Astrocyte of the cerebellum (primary cell): Measurements from ENCODE around the gene TNRC6B.
"Not testable (repeated sequence)": the region's sequence is repeated elsewhere in the genome, so short reads cannot be mapped to it uniquely, and the experiment has no call there.

ENCODE experiments used
- DNase-seq: peaks from one replicate; pipeline ENCODE4 v3.0.0-alpha.2; 2011; ENCODE audit warnings: low read depth
- H3K4me3 ChIP-seq: 2 replicates; pipeline ENCODE4 v1.5.1; 2011; ENCODE audit warnings: mild to moderate bottlenecking, low read depth, low read length, moderate library complexity
- in situ Hi-C: cut with HindIII; loops from 2 replicates; pipeline ENCODE4 v1.10.0; 2017; ENCODE audit warnings: low sequenced_read_pairs
- TF ChIP-seq, protein P1 (sequence below): IDR thresholded peaks from 2 replicates; pipeline ENCODE4 v1.5.1; 2012; ENCODE audit warnings: low read length, low read depth, moderate library complexity, mild to moderate bottlenecking; ENCODE audit errors: missing control alignments

Gene TNRC6B

GRCh38 chr22:40220316-40221054, 42.8 kb downstream of the TNRC6B start:
- H3K4me3 ChIP-seq = no peak overlapping the region
- TF ChIP-seq, protein P1, sequence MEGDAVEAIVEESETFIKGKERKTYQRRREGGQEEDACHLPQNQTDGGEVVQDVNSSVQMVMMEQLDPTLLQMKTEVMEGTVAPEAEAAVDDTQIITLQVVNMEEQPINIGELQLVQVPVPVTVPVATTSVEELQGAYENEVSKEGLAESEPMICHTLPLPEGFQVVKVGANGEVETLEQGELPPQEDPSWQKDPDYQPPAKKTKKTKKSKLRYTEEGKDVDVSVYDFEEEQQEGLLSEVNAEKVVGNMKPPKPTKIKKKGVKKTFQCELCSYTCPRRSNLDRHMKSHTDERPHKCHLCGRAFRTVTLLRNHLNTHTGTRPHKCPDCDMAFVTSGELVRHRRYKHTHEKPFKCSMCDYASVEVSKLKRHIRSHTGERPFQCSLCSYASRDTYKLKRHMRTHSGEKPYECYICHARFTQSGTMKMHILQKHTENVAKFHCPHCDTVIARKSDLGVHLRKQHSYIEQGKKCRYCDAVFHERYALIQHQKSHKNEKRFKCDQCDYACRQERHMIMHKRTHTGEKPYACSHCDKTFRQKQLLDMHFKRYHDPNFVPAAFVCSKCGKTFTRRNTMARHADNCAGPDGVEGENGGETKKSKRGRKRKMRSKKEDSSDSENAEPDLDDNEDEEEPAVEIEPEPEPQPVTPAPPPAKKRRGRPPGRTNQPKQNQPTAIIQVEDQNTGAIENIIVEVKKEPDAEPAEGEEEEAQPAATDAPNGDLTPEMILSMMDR = no peak
- no peak for DNase-seq
- in situ Hi-C loops = no loop called here

GRCh38 chr22:40221055-40221414, 43.3 kb downstream of the TNRC6B start:
- in situ Hi-C loops = no loop called here
- TF ChIP-seq, protein P1 = no peak
- DNase-seq = no peak
- no peak overlapping the region for H3K4me3 ChIP-seq

DNA sequence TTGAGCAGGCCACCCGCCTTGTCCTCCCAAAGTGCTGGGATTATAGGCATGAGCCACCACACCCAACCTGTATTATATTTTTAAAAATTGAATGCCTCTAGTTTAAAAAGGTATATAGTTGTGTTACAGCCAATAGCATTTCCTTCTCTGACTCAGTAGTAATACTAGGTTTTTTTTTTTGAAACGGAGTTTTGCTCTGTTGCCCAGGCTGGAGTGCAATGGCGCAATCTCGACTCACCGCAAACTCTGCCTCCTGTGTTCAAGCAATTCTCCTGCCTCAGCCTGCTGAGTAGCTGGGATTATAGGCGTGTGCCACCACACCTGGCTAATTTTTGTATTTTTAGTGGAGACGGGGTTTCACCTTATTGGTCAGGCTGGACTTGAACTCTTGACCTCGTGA, 45.3 kb downstream of the TNRC6B start:
- DNase-seq, H3K4me3 ChIP-seq, in situ Hi-C loops: not testable (repeated sequence)

DNA sequence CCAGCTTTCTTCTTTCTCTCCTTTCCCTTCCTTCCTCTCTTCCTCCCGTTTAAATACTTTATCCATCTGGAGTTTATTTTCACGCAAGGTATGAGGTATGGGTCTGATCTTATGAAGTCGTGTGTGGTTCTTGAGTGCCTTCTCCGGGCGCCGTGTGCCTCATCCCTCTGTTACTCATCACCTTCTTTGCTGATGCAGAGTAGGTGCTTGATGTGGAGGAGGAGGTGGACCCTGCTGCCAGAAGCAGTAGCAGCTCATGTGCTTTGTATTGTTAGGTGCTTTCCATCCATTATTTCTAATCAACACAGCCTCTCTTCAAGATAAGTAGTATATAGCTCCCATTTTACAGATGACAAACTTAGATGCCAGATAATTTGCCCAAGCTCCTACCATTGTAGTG, 47.0 kb downstream of the TNRC6B start:
- H3K4me3 ChIP-seq = no peak overlapping the region
- in situ Hi-C loops = no loop called here
- DNase-seq = no peak
- TF ChIP-seq, protein P1 = no peak

DNA sequence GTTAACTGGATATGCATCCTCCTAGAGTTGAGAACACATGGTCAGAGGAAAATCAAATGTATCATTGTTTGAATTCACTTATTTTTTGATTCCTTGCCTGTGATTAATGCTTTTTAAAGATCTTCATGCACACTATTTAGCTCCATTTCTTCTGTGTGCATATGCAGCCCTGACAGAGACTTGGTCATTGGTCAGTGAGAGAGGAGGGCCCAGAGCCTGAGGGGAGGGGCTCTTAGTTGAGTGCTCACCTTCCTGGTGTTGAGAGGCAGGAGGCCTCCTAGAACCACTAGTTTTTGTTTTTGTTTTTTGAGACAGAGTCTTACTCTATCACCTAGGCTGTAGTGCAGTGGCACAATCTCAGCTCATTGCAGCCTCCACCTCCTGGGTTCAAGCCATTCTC, 48.9 kb downstream of the TNRC6B start:
- TF ChIP-seq, protein P1 = no peak
- no peak for DNase-seq
- H3K4me3 ChIP-seq = no peak overlapping the region
- in situ Hi-C loops = no loop called here

DNA sequence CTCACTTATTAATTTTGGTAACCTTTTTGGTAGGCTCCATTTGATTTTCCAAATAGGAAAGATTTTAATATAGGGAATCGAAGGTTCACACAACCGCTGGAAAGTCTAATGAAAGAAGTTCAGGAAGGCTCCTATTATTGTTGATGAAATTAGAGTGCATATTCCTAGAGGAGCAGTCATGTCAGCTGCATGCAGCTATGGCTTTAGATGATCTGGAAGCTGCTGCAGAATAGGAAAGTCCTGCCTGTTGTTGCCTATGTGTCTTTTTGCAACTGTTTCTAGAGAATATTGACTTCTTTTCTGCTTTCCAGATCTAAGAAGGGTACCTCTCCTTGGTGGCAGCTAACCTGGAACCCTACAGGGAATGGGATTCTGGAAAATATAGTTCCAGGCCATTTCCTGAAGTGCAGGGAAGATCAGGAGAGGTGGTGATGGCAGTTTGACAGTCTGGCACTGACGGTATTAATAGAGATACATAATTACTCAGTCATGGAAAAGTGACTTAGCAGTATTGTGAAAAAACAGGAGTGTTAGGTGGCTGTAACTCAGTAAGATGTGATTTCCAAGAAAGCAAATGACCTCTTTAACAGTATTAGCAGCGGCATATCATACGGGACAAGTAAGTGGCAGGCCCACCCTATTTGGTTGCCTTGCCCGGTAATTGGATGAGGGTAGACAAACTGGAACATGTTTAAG, 54.0 kb downstream of the TNRC6B start:
- in situ Hi-C loops = no loop called here
- TF ChIP-seq, protein P1 = no peak
- DNase-seq = no peak
- H3K4me3 ChIP-seq = no peak overlapping the region

GRCh38 chr22:40232624-40233023, 54.9 kb downstream of the TNRC6B start:
- no peak for DNase-seq
- in situ Hi-C loops = no loop called here
- TF ChIP-seq, protein P1 = no peak
- H3K4me3 ChIP-seq = no peak overlapping the region
